SU-DHL-6 (cell line): ENCODE results near the gene COQ2.

ENCODE experiments used
- H2AFZ ChIP-seq: fragments of 200-600 bp; sonication (generic); 2 replicates; pipeline ENCODE4 v1.6.1; 2014; ENCODE audit warnings: low read depth, mild to moderate bottlenecking, moderate library complexity, mixed read lengths, antibody characterized with exemption, low read length; ENCODE audit not compliant: severe bottlenecking
- H3F3A ChIP-seq: fragments of 200-600 bp; shearing (Covaris generic); 2 replicates; pipeline ENCODE4 v1.6.0; 2016; ENCODE audit warnings: antibody characterized with exemption, mild to moderate bottlenecking; ENCODE audit not compliant: insufficient read depth
- H3K27ac ChIP-seq: fragments of 200-600 bp; sonication (generic); 2 replicates; pipeline ENCODE4 v1.5.1; 2016; ENCODE audit warnings: low read depth, mild to moderate bottlenecking, low read length, moderate library complexity, mixed read lengths
- H3K27me3 ChIP-seq: fragments of 200-600 bp; sonication (generic), shearing (Covaris generic); 2 replicates; pipeline ENCODE4 v1.6.0; 2014; ENCODE audit warnings: mild to moderate bottlenecking, low read length
- H3K36me3 ChIP-seq: fragments of 200-600 bp; sonication (generic); 2 replicates; pipeline ENCODE4 v1.6.1; 2014; ENCODE audit warnings: mild to moderate bottlenecking, low read length, mixed read lengths
- H3K4me2 ChIP-seq: fragments of 300-600, 200-600 bp; shearing (Covaris generic), sonication (generic); 2 replicates; pipeline ENCODE4 v1.6.0; 2014; ENCODE audit warnings: low read length, low read depth, mild to moderate bottlenecking; ENCODE audit not compliant: poor library complexity, severe bottlenecking
- H3K4me3 ChIP-seq: fragments of 200-600 bp; sonication (generic); 2 replicates; pipeline ENCODE4 v1.5.1; 2014; ENCODE audit warnings: antibody characterized with exemption, low read length, mild to moderate bottlenecking, mixed read lengths; ENCODE audit not compliant: insufficient read depth, poor library complexity, severe bottlenecking
- H3K79me2 ChIP-seq: fragments of 200-600 bp; sonication (generic); 2 replicates; pipeline ENCODE4 v1.6.1; 2014; ENCODE audit warnings: mild to moderate bottlenecking, low read length, moderate library complexity; ENCODE audit not compliant: insufficient read depth
- H3K9ac ChIP-seq: fragments of 200-600 bp; sonication (generic); 2 replicates; pipeline ENCODE4 v1.7.0; 2014; ENCODE audit warnings: mild to moderate bottlenecking, low read length
- H3K9me2 ChIP-seq: fragments of 200-600 bp; sonication (generic); replicated peaks from 2 replicates; pipeline ENCODE4 v1.6.1; 2014; ENCODE audit warnings: low read length; ENCODE audit not compliant: insufficient read depth
- H3K9me3 ChIP-seq: fragments of 200-600 bp; sonication (generic); 2 replicates; pipeline ENCODE4 v1.6.1; 2014; ENCODE audit warnings: low read length, mixed read lengths; ENCODE audit not compliant: insufficient read depth
- H4K20me1 ChIP-seq: fragments of 200-600 bp; sonication (generic); 2 replicates; pipeline ENCODE4 v1.6.1; 2014; ENCODE audit warnings: low read depth, mild to moderate bottlenecking, antibody characterized with exemption, low read length, moderate library complexity, mixed read lengths
- CTCF ChIP-seq: fragments of 200-600 bp; sonication (generic); IDR thresholded peaks from one replicate; pipeline ENCODE4 v1.5.1; 2017; ENCODE audit warnings: antibody characterized with exemption, mild to moderate bottlenecking, low read length, moderate library complexity; ENCODE audit not compliant: insufficient read depth, poor library complexity, severe bottlenecking
- EZH2phosphoT487 ChIP-seq: fragments of 200-600 bp; sonication (generic), shearing (Covaris generic); conservative IDR thresholded peaks from 2 replicates; pipeline ENCODE4 v1.6.1; 2018; ENCODE audit warnings: mild to moderate bottlenecking, antibody characterized with exemption, low read length, moderate library complexity, mixed read lengths

Gene COQ2

DNA sequence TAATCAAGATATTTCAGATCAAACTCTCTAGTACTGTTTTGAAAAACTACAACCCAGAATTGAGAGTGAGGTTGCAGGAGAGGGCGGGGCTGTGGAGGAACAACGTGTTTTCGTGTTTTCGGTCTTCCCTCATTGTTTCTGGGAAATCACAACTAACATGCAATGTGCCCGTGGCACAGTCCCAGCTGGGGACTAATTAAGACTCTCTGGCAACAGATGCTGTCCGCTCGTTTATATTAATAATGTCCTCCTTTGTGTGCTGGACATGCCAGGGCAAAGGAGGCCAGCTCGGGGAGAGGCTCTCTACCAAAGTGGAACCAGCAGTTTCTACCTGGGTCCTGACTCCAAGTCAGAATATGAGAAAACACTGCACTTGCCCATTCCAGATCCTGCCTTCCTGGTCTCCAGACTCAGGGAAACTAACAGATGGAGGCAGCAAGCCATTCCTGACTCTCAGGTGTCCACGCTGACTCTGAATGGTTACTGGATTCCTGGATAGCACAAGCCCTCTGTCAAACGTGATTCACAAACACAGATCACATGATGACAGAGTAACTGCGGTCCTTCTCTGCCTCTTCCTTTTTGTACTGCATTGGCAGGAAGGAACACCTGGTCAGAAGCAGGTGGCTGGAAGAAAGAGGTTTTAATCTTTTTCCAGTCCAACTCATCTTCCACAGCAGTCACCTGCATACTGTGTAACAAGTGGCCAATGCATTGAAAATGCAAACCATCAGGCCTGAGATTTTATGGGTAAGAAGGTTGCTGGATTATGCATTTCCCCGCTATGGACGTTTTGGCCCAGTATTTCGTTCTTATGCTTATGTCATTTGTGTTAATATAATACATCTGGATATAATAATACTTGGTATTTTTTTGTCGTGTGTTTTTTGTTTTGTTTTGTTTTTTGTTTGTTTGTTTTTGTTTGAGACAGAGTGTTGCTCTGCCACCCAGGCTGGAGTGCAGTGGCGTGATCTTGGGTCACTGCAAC, 65.0 kb downstream of the COQ2 start:
- no peaks in the 10 kb centered on the region for H3K79me2 ChIP-seq
- no peak overlapping the region for H2AFZ ChIP-seq
- no peaks in the 10 kb centered on the region for H3F3A ChIP-seq
- H4K20me1 ChIP-seq, result no peaks in the 10 kb centered on the region
- no peaks in the 10 kb centered on the region for H3K9me2 ChIP-seq
- no peak overlapping the region for H3K4me2 ChIP-seq
- H3K4me3 ChIP-seq, result no peak overlapping the region
- H3K9me3 ChIP-seq, result no peaks in the 10 kb centered on the region
- H3K9ac ChIP-seq, result no peak overlapping the region
- H3K36me3 ChIP-seq, result no peaks in the 10 kb centered on the region
- no peak for TF ChIP-seq CTCF
- no peak for TF ChIP-seq EZH2phosphoT487
- no peak overlapping the region for H3K27ac ChIP-seq
- H3K27me3 ChIP-seq, result no peaks in the 10 kb centered on the region

DNA sequence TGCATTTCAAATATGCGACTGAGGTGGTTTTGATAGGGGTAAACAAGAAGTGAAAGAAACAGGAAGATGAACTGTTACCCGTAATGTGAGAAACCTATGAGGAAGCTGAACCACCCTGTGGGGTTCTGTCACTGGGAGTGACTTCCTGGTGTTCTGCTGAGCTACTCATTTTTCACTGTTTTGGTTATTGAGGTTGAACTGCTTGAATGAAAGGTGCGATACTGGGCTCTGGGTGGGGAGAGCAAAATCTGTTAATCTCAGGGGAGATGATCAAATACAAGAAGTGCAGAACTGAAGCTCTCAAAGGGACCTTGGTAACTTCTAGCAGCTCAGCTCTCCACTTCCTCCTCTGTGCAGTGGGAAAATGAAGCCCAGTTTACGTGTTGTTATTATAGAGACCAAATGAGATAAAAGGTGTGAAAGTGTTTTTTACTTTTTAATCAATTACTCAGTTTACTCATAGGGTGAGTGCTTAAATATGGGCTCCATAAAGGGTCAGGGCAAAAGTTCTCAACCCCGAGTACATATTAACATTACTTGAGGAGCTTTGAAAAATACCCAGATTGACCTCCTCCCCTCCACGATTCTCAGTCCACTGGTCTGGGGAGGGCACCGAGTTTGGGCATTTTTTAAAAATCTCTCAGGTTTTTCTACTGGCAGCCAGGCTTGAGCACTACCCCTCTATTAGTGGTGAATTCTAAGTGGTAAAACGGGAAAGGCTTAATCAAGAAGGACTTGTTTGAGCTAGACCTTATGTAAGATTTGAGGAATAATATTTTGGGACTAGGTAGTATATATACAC, 66.7 kb downstream of the COQ2 start:
- Histone ChIP-seq H3K9me2 (no peaks in the 10 kb centered on the region), H3K27me3 (no peaks in the 10 kb centered on the region), H3K79me2 (no peaks in the 10 kb centered on the region), H3K36me3 (peaks cover 4% of the 10 kb centered on the region; the same call in 1 of the 2 replicates), H2AFZ (peak overlapping the region; percentile 83), H3K4me2 (peak overlapping the region; percentile 52), H3K27ac (peak overlapping the region; percentile 68), H4K20me1 (no peaks in the 10 kb centered on the region), H3K9me3 (no peaks in the 10 kb centered on the region), H3K9ac (peak overlapping the region; percentile 38), H3K4me3 (peak overlapping the region; percentile 23), H3F3A (no peaks in the 10 kb centered on the region)
- TF ChIP-seq EZH2phosphoT487 (no peak), CTCF (no peak)

DNA sequence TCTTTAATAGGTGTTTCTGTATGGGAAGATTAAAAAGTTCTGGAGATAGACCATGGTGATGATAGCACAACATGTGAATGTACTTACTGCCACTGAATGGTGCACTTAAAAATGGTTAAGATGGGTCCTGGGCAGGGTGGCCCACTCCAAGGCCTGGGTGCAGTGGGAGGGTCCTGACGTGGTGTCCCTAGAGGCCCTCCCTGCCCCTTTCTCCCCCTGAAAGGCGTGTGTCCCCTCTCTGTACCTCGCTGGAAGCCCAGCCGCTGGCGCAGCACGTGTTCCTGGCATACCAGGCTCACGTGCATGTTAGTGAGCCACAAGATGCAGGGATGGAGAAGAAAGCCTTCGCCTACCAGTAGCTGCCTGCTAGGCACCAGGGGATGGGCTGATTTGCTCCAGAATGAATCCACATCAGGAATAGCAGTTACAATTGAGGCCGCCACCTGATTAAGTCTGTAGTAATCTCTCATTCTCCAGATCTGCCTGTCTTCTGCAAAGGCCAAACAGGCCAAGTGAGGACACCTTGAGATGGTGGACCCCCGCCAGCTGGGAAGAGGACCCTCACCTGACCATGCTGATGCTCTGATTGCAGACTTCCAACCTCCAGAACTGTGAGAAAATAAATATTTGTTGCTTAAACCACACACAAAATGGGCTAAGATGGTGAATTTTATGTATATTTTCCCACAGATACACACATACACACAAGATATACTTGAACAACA, 67.5 kb downstream of the COQ2 start:
- H3K27me3 ChIP-seq, result no peaks in the 10 kb centered on the region
- H3K79me2 ChIP-seq, result no peaks in the 10 kb centered on the region
- peak overlapping the region; percentile 83 for H2AFZ ChIP-seq
- no peaks in the 10 kb centered on the region for H4K20me1 ChIP-seq
- H3K27ac ChIP-seq, result peak overlapping the region; percentile 68
- H3K9me2 ChIP-seq, result no peaks in the 10 kb centered on the region
- H3K36me3 ChIP-seq, result peaks cover 6% of the 10 kb centered on the region; the same call in 1 of the 2 replicates
- TF ChIP-seq EZH2phosphoT487 (no peak), CTCF (no peak)
- H3F3A ChIP-seq, result no peaks in the 10 kb centered on the region; the same call in 1 of the 2 replicates
- H3K4me3 ChIP-seq, result peak overlapping the region; percentile 23
- peak overlapping the region; percentile 38 for H3K9ac ChIP-seq
- H3K4me2 ChIP-seq, result peak overlapping the region; percentile 52
- H3K9me3 ChIP-seq, result no peaks in the 10 kb centered on the region
